ENCODE data around the gene HEXIM2. TPM values are rescaled to one million over a fixed set of nuclear protein-coding genes. Genes with fewer than 3 reads are reported as not detected.
A peak's percentile ranks its signal among the peaks of the same experiment; 100 is the strongest.

HEXIM2 gene
- total and polyA plus RNA-seq, 2 experiments from 2014 or later = 9.0 to 9.5 TPM

DNA sequence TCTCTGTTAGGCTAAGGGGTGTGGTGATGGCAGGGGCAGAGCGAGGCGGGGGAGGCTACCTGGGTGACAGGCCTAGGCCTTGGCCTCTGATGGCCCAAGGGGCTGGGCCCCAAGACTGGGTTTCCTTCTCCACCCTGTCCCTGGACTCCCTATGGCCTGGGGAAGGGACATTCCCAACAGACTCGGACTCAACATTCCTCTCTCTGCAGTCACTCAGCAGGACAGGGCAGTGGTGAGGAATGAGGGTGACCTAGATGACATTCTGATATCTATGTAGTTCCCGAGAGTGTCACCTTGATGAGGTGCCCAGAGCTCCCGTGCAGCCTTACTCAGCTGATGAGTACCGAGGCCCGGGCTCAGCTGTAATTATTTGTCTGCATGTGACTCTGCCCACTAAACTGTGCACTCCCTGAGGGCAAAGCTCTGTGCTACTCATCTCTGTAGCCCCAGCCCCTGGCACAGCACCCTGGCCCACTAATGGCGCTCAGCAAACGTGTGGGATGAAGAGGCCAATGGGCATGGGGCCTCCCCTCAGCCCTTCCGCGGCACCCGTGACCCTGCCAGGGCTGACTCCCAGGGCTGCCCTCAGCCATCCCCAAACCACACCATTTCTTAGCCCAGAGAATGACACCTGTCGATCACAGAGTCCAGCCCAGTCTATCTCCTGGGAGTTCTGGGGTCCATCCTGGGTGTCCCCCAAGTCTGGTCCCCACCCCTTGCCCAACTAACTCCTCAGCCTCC is 31.6 kb upstream of the HEXIM2 start:
- H3K9me3 Mint-ChIP-seq = no peaks in the 10 kb centered on the region
- DNase-seq (ENCODE audit: low spot score) (no peak), ATAC-seq (no peak)
- H3K36me3 ChIP-seq (ENCODE audit: insufficient read depth) = no peaks in the 10 kb centered on the region
- no peak overlapping the region for H3K4me3 Mint-ChIP-seq
- peaks cover 3% of the 10 kb centered on the region; the same call in 1 of the 3 replicates for H3K36me3 Mint-ChIP-seq (ENCODE audit: low read depth)
- no peak overlapping the region for H2AFZ ChIP-seq
- no peak overlapping the region for H3K4me2 ChIP-seq
- H3F3A ChIP-seq (replicated peaks; ENCODE audit: low read depth) = peaks cover 8% of the 10 kb centered on the region; the same call in 1 of the 2 replicates
- no peaks in the 10 kb centered on the region for H3K79me2 ChIP-seq (replicated peaks; ENCODE audit: insufficient read depth)
- H3K4me3 ChIP-seq = no peak overlapping the region
- H3K27me3 Mint-ChIP-seq (ENCODE audit: insufficient read depth, low read depth, poor library complexity) = peaks cover 27% of the 10 kb centered on the region
- H3K27me3 ChIP-seq (ENCODE audit: insufficient read depth) = no peaks in the 10 kb centered on the region
- no peaks in the 10 kb centered on the region for H3K4me1 ChIP-seq (ENCODE audit: insufficient read depth)
- no peaks in the 10 kb centered on the region; the same call in 1 of the 2 replicates for H4K20me1 ChIP-seq (replicated peaks; ENCODE audit: insufficient read depth)
- peaks cover 11% of the 10 kb centered on the region for H3K4me1 Mint-ChIP-seq
- no peak overlapping the region for H3K27ac Mint-ChIP-seq
- TF ChIP-seq REST (IDR thresholded peaks at IDR 0.05; ENCODE audit: unreplicated experiment) (no peak), EZH2phosphoT487 (IDR thresholded peaks at IDR 0.05; ENCODE audit: unreplicated experiment) (no peak), ZNF331 (CRISPR knock-in tag; IDR thresholded peaks at IDR 0.05; ENCODE audit: low read depth) (no peak), ZNF114 (CRISPR knock-in tag; IDR thresholded peaks at IDR 0.05) (no peak), JUNB (IDR thresholded peaks at IDR 0.05; ENCODE audit: unreplicated experiment) (no peak)
- TF ChIP-seq, protein P1, sequence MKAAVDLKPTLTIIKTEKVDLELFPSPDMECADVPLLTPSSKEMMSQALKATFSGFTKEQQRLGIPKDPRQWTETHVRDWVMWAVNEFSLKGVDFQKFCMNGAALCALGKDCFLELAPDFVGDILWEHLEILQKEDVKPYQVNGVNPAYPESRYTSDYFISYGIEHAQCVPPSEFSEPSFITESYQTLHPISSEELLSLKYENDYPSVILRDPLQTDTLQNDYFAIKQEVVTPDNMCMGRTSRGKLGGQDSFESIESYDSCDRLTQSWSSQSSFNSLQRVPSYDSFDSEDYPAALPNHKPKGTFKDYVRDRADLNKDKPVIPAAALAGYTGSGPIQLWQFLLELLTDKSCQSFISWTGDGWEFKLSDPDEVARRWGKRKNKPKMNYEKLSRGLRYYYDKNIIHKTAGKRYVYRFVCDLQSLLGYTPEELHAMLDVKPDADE (IDR thresholded peaks at IDR 0.05) = no peak
- no peak overlapping the region for H3K27ac ChIP-seq (ENCODE audit: low read depth)
- no peaks in the 10 kb centered on the region for H3K9me2 ChIP-seq (ENCODE audit: insufficient read depth)

DNA sequence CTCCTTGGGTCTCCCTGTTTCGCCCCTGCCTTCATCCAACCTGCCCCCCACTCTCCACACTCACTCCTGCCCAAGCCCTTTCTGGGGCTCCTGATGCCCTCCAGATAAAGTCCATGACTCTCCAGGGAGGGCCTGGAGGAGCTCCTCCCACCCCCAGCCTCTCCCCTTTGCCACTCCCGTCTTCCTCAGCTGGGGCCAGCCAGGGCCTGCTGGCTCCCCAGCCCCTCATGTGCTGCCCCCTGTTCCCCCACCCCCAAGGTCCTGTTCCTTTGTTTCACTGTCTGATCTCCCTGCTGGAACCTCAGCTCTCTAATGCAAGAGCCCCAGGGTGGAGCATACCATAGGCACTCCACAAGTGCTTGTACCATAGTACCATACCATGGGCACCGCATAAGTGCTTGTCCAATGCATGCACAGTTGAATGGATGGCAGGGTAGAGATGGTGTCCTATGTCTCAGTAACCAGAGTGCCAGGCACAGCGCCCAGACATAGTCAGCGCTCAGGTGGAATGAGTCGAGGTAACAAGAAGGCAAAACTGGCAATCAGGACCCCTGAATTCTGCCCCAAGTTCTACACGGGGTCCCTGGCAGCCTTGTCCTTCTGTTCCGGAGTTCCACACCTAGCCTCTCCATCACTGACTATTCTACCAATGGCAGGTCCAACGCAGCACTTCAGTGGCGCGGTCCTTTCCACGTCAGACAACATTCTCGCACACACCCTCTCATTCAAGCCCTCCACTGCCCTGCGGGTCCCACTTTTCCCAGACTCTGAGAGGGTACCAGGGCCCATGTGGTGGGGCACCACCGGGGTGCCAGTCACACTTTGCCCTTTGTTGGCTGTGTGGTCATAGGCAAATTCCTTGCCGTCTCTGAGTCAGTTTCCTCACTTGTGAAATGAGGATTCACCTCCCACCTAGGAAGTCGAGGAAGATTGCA is 30.7 kb upstream of the HEXIM2 start:
- Histone ChIP-seq H4K20me1 (replicated peaks; ENCODE audit: insufficient read depth) (no peaks in the 10 kb centered on the region; the same call in 1 of the 2 replicates), H3K79me2 (replicated peaks; ENCODE audit: insufficient read depth) (no peaks in the 10 kb centered on the region), H3F3A (replicated peaks; ENCODE audit: low read depth) (peaks cover 8% of the 10 kb centered on the region; the same call in 1 of the 2 replicates), H3K4me2 (peak overlapping the region; percentile 90; the same call in 1 of the 2 replicates), H3K4me3 (peak overlapping the region; percentile 90; the same call in 1 of the 2 replicates), H3K27ac (ENCODE audit: low read depth) (no peak overlapping the region), H3K27me3 (ENCODE audit: insufficient read depth) (no peaks in the 10 kb centered on the region), H3K36me3 (ENCODE audit: insufficient read depth) (no peaks in the 10 kb centered on the region), H2AFZ (no peak overlapping the region), H3K4me1 (ENCODE audit: insufficient read depth) (peaks cover 2% of the 10 kb centered on the region; the same call in 1 of the 2 replicates), H3K9me2 (ENCODE audit: insufficient read depth) (no peaks in the 10 kb centered on the region)
- DNase-seq (ENCODE audit: low spot score) (no peak), ATAC-seq (no peak)
- Mint-ChIP-seq H3K36me3 (ENCODE audit: low read depth) (peaks cover 3% of the 10 kb centered on the region; the same call in 1 of the 3 replicates), H3K27me3 (ENCODE audit: insufficient read depth, low read depth, poor library complexity) (peaks cover 28% of the 10 kb centered on the region), H3K27ac (no peak overlapping the region), H3K4me3 (peak overlapping the region; percentile 70), H3K9me3 (no peaks in the 10 kb centered on the region), H3K4me1 (peaks cover 13% of the 10 kb centered on the region)
- TF ChIP-seq, protein P2, sequence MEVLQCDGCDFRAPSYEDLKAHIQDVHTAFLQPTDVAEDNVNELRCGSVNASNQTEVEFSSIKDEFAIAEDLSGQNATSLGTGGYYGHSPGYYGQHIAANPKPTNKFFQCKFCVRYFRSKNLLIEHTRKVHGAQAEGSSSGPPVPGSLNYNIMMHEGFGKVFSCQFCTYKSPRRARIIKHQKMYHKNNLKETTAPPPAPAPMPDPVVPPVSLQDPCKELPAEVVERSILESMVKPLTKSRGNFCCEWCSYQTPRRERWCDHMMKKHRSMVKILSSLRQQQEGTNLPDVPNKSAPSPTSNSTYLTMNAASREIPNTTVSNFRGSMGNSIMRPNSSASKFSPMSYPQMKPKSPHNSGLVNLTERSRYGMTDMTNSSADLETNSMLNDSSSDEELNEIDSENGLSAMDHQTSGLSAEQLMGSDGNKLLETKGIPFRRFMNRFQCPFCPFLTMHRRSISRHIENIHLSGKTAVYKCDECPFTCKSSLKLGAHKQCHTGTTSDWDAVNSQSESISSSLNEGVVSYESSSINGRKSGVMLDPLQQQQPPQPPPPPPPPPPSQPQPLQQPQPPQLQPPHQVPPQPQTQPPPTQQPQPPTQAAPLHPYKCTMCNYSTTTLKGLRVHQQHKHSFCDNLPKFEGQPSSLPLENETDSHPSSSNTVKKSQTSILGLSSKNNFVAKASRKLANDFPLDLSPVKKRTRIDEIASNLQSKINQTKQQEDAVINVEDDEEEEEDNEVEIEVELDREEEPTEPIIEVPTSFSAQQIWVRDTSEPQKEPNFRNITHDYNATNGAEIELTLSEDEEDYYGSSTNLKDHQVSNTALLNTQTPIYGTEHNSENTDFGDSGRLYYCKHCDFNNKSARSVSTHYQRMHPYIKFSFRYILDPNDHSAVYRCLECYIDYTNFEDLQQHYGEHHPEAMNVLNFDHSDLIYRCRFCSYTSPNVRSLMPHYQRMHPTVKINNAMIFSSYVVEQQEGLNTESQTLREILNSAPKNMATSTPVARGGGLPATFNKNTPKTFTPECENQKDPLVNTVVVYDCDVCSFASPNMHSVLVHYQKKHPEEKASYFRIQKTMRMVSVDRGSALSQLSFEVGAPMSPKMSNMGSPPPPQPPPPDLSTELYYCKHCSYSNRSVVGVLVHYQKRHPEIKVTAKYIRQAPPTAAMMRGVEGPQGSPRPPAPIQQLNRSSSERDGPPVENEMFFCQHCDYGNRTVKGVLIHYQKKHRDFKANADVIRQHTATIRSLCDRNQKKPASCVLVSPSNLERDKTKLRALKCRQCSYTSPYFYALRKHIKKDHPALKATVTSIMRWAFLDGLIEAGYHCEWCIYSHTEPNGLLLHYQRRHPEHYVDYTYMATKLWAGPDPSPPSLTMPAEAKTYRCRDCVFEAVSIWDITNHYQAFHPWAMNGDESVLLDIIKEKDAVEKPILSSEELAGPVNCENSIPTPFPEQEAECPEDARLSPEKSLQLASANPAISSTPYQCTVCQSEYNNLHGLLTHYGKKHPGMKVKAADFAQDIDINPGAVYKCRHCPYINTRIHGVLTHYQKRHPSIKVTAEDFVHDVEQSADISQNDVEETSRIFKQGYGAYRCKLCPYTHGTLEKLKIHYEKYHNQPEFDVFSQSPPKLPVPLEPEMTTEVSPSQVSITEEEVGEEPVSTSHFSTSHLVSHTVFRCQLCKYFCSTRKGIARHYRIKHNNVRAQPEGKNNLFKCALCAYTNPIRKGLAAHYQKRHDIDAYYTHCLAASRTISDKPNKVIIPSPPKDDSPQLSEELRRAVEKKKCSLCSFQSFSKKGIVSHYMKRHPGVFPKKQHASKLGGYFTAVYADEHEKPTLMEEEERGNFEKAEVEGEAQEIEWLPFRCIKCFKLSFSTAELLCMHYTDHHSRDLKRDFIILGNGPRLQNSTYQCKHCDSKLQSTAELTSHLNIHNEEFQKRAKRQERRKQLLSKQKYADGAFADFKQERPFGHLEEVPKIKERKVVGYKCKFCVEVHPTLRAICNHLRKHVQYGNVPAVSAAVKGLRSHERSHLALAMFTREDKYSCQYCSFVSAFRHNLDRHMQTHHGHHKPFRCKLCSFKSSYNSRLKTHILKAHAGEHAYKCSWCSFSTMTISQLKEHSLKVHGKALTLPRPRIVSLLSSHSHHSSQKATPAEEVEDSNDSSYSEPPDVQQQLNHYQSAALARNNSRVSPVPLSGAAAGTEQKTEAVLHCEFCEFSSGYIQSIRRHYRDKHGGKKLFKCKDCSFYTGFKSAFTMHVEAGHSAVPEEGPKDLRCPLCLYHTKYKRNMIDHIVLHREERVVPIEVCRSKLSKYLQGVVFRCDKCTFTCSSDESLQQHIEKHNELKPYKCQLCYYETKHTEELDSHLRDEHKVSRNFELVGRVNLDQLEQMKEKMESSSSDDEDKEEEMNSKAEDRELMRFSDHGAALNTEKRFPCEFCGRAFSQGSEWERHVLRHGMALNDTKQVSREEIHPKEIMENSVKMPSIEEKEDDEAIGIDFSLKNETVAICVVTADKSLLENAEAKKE (CRISPR knock-in tag; IDR thresholded peaks at IDR 0.05) = no peak
- TF ChIP-seq CREB1 (CRISPR knock-in tag; IDR thresholded peaks at IDR 0.05; ENCODE audit: low read depth) = no peak

All from GM23338 (cell line).